ENCODE results near the gene PCDHGA9.
"Not testable (repeated sequence)": the region's sequence is repeated elsewhere in the genome, so short reads cannot be mapped to it uniquely, and the experiment has no call there.

The PCDHGA9 gene

DNA sequence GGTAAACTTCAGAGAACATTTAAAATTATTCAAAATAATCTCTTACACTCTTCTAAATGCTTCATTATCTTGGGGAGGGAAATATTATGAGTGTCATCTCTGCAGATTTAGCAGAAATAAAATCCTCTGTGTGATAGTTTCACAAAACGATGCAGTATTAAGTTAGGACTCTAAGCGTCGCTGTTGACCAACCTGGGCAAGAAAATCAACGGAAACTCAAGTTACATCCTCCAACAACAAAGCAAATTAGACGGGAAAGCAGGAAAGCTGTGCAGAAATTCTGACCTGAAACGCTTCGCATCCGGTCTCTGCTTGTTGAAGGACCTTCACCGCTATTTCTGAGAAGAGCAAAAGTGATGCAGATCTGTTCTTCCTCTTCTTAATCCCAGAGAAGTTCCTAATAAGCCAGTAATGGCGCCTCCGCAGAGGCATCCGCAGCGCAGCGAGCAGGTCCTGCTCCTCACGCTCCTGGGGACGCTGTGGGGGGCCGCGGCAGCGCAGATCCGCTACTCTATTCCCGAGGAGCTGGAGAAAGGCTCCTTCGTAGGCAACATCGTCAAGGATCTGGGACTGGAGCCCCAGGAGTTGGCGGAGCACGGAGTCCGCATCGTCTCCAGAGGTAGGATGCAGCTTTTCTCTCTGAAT lies 28.8 kb upstream of the PCDHGA9 start, which contains the start of gene PCDHGA6:
PCDHGA6 (plus strand) TSS at position 219 of the 645 bp plus-strand sequence; CDS start at position 412, 193 bp downstream.
- Histone ChIP-seq H3K4me3 (replicated peaks; ENCODE audit: insufficient read depth, low read length) (no peak within 1 kb of the TSS), H3K27ac (replicated peaks) (no peak within 1 kb of the TSS), H3K27me3 (ENCODE audit: insufficient read depth, poor library complexity, severe bottlenecking) (no peaks in the 10 kb centered on the region)
- no peak for DNase-seq (ENCODE audit: low read depth in 1 of 2, low spot score in 1 of 2)
- TF ChIP-seq REST (IDR thresholded peaks at IDR 0.05; ENCODE audit: insufficient replicate concordance, low read depth) (no peak), SPI1 (IDR thresholded peaks at IDR 0.05; ENCODE audit: borderline replicate concordance, low read depth) (no peak), GABPA (IDR thresholded peaks at IDR 0.05; ENCODE audit: low read depth) (no peak), POLR2AphosphoS5 (IDR thresholded peaks at IDR 0.05; ENCODE audit: low read depth) (no peak)
- TF ChIP-seq, protein P1, sequence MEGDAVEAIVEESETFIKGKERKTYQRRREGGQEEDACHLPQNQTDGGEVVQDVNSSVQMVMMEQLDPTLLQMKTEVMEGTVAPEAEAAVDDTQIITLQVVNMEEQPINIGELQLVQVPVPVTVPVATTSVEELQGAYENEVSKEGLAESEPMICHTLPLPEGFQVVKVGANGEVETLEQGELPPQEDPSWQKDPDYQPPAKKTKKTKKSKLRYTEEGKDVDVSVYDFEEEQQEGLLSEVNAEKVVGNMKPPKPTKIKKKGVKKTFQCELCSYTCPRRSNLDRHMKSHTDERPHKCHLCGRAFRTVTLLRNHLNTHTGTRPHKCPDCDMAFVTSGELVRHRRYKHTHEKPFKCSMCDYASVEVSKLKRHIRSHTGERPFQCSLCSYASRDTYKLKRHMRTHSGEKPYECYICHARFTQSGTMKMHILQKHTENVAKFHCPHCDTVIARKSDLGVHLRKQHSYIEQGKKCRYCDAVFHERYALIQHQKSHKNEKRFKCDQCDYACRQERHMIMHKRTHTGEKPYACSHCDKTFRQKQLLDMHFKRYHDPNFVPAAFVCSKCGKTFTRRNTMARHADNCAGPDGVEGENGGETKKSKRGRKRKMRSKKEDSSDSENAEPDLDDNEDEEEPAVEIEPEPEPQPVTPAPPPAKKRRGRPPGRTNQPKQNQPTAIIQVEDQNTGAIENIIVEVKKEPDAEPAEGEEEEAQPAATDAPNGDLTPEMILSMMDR (IDR thresholded peaks at IDR 0.05; ENCODE audit: insufficient read depth, low read length), result no peak

DNA sequence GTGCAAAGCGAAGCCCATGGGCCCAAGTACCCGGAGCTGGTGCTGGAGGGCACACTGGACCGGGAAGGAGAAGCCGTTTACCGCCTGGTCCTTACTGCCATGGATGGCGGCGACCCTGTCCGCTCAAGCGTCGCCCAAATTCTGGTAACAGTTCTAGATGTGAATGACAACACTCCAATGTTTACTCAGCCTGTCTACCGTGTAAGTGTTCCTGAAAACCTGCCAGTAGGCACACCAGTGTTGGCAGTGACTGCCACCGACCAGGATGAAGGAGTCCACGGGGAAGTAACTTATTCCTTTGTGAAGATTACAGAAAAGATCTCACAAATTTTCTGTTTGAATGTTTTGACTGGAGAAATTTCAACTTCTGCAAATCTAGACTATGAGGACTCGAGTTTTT lies 28.0 kb upstream of the PCDHGA9 start:
- DNase-seq (ENCODE audit: low read depth in 1 of 2, low spot score in 1 of 2), result no peak
- TF ChIP-seq POLR2AphosphoS5 (IDR thresholded peaks at IDR 0.05; ENCODE audit: low read depth) (no peak), GABPA (IDR thresholded peaks at IDR 0.05; ENCODE audit: low read depth) (no peak), REST (IDR thresholded peaks at IDR 0.05; ENCODE audit: insufficient replicate concordance, low read depth) (no peak)
- Histone ChIP-seq H3K27ac (replicated peaks) (no peak overlapping the region), H3K4me3 (replicated peaks; ENCODE audit: insufficient read depth, low read length) (no peak overlapping the region), H3K27me3 (ENCODE audit: insufficient read depth, poor library complexity, severe bottlenecking) (no peaks in the 10 kb centered on the region)

- not testable (repeated sequence) for H3K4me3 ChIP-seq (replicated peaks; ENCODE audit: insufficient read depth, low read length); DNase-seq (ENCODE audit: low read depth in 1 of 2, low spot score in 1 of 2); H3K27me3 ChIP-seq (ENCODE audit: insufficient read depth, poor library complexity, severe bottlenecking); H3K27ac ChIP-seq (replicated peaks)
Measured at GRCh38 chr5:141375444-141376155, 27.0 kb upstream of the PCDHGA9 start.

- TF ChIP-seq, protein P1 (IDR thresholded peaks at IDR 0.05; ENCODE audit: insufficient read depth, low read length), result peak; percentile 33
- no peak for TF ChIP-seq SPI1 (IDR thresholded peaks at IDR 0.05; ENCODE audit: borderline replicate concordance, low read depth)
- no peak within 1 kb of the TSS; the same call in 1 of the 2 replicates for H3K27ac ChIP-seq (replicated peaks)
- H3K4me3 ChIP-seq (replicated peaks; ENCODE audit: insufficient read depth, low read length), result peak within 1 kb of the TSS; percentile 47
- H3K27me3 ChIP-seq (ENCODE audit: insufficient read depth, poor library complexity, severe bottlenecking), result no peaks in the 10 kb centered on the region
- peak in 1 of 2 experiments; percentile 32 for DNase-seq (ENCODE audit: low read depth in 1 of 2, low spot score in 1 of 2)
Measured at GRCh38 chr5:141382469-141383294, 19.9 kb upstream of the PCDHGA9 start, which contains the start of gene PCDHGA7. Gene PCDHGA7 (plus strand): TSS chr5:141382742. CDS start chr5:141382900, 158 bp downstream.
